Activated CD8-positive, alpha-beta memory T cell treated with anti-CD3 and anti-CD28 coated beads, Interleukin-2, amount 50 U/mL, for 24 hours (primary cell): ENCODE results near the gene TRAF3.
"Not testable (repeated sequence)": the region's sequence is repeated elsewhere in the genome, so short reads cannot be mapped to it uniquely, and the experiment has no call there.

ENCODE experiments used
- DNase-seq: peaks from one replicate; pipeline ENCODE4 v3.0.0-alpha.2; 2020; ENCODE audit errors: extremely low read depth

TRAF3 gene

GRCh38 chr14:102891556-102891955 is 114.3 kb downstream of the TRAF3 start:
- no peak for DNase-seq

DNA sequence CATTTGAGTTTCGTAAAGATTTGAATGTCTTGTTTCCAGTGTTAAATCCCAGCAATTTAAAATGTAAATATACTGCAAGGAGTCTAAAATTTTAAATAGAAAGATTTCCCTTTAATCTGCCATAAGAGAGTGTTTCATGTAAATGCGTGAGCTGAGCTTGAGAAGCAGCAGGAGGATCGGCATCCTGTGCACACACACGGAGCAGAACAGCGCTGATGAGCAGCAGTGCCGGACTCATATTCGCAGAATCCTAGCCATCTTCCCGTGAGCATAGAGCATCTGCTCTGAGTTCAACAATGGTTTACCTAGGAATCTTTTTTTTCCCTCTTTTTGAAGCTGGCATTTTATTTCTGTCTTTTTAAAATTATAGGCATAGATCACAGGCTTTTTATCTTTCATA is 115.4 kb downstream of the TRAF3 start:
- DNase-seq, result no peak

DNA sequence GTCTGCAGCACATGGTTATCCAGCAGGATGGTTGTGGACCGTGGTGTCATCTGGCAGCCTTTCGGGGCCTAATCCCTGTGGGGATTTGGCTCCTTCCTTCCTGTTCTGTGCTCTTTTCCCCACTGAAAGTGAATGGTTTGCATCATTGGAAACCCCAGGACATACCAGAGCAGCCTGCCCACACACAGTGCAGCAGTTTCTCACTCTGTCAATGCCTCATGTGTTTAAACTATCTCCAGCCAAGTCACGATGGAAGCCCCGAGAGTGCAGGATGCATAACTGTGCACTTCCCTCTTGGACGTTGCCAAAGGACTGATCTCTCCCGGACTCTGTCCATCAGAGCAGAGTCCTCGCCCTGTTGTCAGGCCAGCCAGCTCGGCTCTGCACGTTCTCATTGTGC is 116.2 kb downstream of the TRAF3 start:
- DNase-seq, result no peak

DNA sequence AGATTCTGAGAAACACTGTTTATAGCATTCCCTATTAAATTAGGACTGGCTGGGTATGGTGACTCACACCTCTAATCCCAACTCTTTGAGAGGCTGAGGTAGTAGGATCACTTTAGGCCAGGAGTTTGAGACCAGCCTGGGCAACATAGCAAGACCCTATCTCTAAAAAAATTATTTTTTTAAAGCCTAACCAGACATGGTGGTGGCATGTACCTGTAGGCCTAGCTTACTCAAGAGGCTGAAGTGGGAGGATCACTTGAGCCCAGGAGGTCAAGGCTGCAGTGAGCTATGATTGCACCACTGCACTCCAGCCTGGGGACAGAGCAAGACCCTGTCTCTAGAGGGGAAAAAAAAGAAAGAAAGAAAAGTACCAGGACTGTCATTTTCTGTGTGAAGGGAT is 119.5 kb downstream of the TRAF3 start:
- DNase-seq, result not testable (repeated sequence)

DNA sequence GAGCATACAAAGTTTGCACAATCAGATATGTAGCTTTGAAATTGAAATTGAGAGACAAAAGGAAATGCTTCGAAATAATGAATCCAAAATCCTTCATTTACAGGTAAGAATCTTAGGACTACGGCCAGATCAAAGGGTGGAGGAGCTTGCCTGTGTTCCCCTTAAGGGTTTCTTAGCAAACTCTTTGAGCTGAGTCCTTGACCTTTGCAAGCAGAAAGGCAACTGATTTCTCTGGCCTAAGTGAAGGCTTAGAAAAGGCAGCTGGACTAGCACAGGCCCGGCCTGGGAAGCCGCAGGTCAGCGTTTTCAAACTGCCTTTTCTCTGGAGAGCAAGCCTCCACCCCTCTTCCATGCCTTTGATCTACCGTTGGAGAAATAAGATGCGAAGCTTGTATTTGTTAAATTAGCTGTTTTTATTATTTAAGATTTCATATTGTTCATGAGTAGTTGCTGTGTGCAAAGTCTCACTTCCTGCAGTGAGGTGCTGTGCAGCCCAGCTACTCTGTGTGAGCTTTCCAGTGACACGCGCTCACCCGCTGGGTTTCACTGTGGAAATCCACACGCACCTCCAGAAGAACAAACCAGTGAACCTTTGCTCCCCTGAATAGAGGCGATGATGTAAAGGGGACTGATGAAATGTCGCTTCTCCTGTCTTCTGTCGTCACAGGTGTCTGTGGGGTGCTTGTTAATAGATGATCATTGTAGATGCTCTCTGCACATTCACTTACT is 120.2 kb downstream of the TRAF3 start:
- no peak for DNase-seq

GRCh38 chr14:102898298-102898697 is 121.0 kb downstream of the TRAF3 start:
- no peak for DNase-seq

DNA sequence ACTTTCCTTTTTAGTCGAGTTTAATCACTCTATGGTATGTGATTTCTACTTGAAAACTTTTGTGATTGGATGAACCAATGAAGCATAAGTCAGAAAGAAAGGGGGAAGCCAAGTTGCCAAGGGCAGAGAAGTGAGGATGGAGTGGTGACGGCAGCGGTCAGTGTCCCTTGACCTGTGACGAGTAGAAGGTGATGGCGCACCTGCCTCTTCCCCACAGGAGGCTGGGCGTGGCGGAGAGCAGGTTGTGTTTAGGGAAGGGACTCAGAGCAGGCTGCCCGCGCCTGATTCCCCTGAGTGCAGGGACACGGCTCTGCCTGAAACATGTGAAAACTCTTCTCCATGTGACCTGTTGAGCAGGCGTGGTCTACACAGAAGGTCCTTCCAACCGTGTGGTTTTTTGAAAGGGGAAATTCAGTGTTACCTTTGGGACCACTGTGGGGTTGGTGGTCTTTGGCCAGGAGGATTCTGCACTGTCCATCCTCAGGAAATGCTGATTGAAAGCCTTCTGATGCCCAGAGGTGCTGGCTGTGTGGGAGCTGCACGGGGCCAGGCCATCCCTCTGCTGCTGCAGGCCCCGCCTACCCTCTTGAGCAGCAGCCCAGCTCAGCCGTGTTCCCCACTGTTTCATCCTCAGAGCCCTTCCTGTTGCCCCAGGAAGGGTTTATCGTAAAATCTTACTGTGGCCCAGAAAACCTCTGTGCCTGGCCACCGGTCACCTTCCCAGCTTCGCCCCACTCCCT is 121.7 kb downstream of the TRAF3 start:
- no peak for DNase-seq

GRCh38 chr14:102899516-102899900 is 122.3 kb downstream of the TRAF3 start:
- DNase-seq, result no peak

DNA sequence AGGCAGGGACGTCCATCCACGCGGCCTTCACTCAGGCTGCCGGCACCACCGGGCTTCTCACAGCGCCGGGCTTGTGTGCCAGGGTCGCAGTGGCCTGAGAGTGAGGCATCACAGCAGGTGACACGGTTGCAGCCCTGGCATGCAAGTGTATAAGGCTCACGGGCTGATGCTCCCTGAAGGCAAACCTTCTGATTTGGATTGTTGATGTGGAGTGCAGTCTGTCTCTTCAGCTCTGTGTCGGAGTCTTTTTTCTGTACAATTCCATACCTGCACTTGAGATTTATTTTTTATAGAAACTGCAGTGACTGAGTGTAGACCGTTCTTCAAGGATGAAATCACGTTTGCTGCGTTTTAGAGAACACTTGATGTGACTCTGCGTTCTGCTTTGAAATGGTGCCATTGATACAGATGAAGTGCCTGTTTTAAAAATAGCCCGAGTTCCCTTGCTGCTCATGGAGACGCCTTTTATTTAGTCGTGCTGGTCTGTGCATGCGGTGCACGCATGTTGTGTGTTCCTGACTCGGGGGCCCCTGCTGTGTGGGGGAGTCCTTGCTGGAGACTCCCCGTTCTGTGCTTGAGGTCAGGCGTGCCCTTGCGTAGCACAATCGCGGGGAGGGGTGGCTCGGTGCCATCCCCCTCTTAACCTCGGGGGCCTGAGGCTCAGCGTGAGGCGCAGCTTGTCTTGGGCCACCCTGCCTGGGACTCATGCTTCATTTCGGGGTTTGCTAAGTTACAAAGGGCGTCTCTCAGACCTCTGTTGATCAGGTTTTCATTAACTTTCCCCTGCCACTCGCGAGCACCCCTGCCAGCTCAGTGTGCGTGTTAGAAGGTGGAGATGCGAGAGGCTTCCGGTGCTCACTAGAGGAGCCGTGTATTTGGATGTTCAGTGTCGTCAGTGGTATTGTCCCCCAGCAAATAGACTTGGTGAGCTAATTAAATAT is 123.7 kb downstream of the TRAF3 start:
- no peak for DNase-seq

GRCh38 chr14:102901633-102902032 is 124.4 kb downstream of the TRAF3 start:
- no peak for DNase-seq

DNA sequence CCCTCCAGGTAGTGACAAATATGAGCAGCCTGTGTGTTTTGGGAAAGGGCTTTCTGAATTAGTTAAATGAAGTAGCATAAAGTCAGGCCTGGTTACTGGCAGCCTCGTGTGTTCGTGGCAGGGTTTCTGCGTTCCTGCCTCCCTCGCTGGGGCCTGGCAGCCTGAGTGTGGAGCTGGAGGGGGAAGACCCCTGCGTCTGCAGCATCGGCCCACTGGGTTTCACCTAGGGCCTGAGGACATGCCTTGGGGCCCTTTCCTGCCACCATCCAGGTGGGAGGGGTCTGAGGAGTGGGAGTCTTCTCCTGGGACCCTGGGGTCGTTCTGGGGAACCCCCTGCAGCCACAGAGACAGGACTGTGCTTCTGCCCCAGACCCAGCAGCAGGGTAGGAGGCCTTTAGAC is 124.8 kb downstream of the TRAF3 start:
- no peak for DNase-seq

GRCh38 chr14:102902523-102903247 is 125.4 kb downstream of the TRAF3 start:
- DNase-seq, result no peak

DNA sequence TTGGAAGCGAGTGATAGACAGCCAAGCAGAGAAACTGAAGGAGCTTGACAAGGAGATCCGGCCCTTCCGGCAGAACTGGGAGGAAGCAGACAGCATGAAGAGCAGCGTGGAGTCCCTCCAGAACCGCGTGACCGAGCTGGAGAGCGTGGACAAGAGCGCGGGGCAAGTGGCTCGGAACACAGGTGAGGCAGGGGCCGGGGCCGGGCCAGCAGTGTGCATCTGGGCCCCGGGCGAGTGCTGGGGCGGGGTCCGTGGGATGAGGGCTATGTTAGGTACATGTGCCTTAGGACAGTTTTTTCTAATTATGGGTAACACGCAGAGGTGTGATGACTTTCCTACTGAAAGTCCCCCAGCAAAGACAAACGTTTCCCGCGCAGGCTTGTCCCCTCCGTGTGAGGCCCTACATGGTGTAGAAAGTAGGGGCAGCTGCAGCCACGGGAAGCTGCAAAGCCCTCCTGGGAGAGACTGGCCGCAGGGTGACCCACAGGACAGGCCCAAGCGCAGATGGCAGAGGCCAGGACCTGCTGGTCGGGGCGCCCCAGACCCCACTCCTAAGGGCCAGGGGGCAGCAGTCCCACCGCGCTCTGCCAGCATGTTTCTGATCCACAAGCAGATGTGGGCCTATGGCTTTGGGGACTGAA is 126.1 kb downstream of the TRAF3 start:
- DNase-seq, result no peak

DNA sequence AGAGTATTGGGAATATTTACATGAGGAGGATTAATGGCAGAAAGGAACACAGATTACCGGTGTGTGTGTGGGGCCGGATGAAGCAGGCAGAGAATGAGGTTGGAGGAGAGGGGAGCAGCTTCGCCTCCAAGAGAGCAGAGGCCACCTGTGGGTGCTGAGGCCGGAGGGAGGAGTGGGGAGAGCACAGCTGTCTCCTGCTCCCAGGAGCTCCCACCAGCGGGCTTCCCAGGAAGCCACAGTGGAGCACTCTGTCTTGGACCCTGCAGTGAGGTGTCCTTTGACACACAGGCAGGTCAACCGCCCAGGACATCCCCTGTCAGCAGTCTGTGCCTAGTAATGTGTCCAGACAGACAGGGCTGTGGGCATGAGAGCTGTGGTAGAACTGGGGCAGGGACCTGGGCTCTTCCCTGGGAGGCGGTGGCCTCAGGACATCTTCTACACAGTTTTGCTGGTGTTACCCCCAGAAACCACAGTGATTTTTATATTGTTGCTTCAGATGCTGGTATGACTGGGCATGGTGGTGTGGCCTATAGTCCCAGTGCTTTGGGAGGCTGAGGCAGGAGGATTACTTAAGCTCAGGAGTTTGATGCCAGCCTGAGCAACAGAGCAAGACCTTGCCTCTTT is 126.8 kb downstream of the TRAF3 start:
- no peak for DNase-seq

GRCh38 chr14:102905116-102906108 is 128.2 kb downstream of the TRAF3 start:
- DNase-seq, result no peak

- DNase-seq, result no peak
Observed at GRCh38 chr14:102906616-102907302, 129.5 kb downstream of the TRAF3 start.

DNA sequence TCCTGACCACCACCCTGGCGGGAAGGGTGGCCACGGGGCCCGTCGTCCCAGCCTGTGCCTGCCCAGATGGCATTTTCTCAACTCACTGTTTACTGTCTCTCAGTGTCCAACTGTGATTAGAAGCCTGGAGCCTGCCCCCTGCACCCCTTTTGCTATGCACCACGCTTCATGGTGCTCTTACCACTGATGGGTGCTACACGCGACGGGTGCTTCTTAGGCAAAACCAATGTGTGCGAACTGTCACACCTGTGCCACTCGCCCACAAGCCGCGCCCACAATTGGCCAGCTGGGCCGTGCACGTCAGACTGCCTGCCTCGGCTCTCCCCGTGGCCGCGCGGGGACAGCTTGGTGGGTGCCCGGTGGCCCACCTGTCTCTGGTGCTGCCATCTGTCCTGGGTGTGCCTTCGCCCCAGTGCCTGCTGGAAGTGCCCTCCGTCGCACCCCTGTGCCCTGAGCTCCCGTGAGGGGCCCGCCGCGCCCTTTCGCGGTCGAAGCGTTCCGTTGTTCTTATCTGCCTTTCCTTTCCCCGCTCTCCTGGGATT is 130.1 kb downstream of the TRAF3 start:
- DNase-seq, result no peak

DNA sequence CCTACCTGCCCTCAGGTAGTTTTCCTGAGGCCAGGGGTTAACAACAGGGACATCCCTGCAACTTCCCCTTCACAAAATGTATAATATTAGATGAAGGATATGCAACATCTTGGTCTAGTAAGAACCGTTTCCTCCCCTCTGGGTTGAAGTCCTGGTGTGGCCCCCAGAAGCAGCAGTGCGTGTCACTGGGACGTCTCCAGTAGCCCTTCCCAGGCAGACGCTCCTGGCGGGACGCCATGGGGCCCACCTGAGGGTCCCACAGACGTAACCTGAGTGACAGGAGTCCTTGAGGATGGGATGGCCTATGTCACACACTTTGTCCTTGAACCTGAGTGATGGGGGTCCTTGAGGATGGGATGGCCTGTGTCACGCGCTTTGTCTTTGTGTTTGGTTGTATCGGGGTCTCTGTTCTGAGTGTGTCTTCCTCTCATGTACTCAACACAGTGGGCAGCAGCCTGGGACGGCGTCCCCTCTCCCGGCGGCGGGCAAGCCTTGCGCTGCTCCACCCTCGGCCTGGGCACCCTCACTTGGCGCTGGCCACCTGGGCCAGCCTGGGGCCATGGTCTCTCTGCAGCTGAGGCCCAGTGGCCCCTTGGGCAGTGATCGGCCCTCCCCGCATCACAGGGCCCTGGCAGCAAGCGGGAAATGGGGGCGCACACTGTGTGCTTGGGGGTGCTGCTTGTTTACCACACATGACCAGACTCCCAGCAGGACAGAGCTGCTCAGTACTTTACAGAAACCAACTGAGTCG is 130.9 kb downstream of the TRAF3 start:
- DNase-seq, result no peak
